Tibial artery (tissue), 4 donors: Measurements from ENCODE around the gene IFNGR2.
A peak's percentile ranks its signal among the peaks of the same experiment; 100 is the strongest.

Experiments
- DNase-seq, 2 donors: peaks; one replicate each; pipeline ENCODE4 v3.0.0-alpha.2; 2019
- H3K27ac ChIP-seq, 2 donors: fragments of 200-600 bp; sonication (generic) in 1 of 2; 1 replicate in 1 of 2; 2 replicates in 1 of 2; pipeline ENCODE4 v1.5.1; 2018 to 2019; ENCODE audit warnings: mild to moderate bottlenecking in 1 of 2
- H3K27me3 ChIP-seq, 2 donors: fragments of 200-600 bp; sonication (generic) in 1 of 2; one replicate each; pipeline versions ENCODE4 v1.5.1 to v1.6.0; 2016 to 2019
- H3K36me3 ChIP-seq, 3 donors: fragments of 200-600 bp; sonication (generic) in 2 of 3; one replicate each; pipeline ENCODE4 v1.5.1; 2016 to 2019; ENCODE audit warnings: mild to moderate bottlenecking in 2 of 3
- H3K4me1 ChIP-seq, 4 donors: fragments of 200-600 bp; sonication (generic) in 2 of 4; 1 replicate in 3 of 4; 2 replicates in 1 of 4; pipeline ENCODE4 v1.5.1; 2016 to 2019
- H3K4me3 ChIP-seq, 2 donors: fragments of 200-600 bp; sonication (generic) in 1 of 2; 1 replicate in 1 of 2; 2 replicates in 1 of 2; pipeline ENCODE4 v1.5.1; 2018 to 2019; ENCODE audit warnings: mild to moderate bottlenecking in 2 of 2
- H3K9me3 ChIP-seq, 3 donors: fragments of 200-600 bp; sonication (generic) in 1 of 3; one replicate each; pipeline ENCODE4 v1.5.1; 2016 to 2019
- CTCF ChIP-seq, 2 experiments: fragments of 200-600 bp in 1 of 2; fragments of 450-650 bp in 1 of 2; IDR thresholded peaks; one replicate each; pipeline ENCODE4 v1.5.1; 2017 to 2019; ENCODE audit warnings: antibody characterized with exemption in 2 of 2, mild to moderate bottlenecking in 1 of 2, moderate library complexity in 1 of 2
- intact Hi-C: fragments of 100-400 bp; cut with DNase I; formaldehyde crosslinking; loops from one replicate; pipeline ENCODE4 v1.15.0; 2023; ENCODE audit warnings: low total_unique reads

The IFNGR2 gene

GRCh38 chr21:33430858-33431257 is 27.6 kb downstream of the IFNGR2 start:
- TF ChIP-seq CTCF (IDR thresholded peaks at IDR 0.05), result no peak
- no peaks in the 10 kb centered on the region for H3K9me3 ChIP-seq
- H3K4me1 ChIP-seq, result peaks cover 4 to 44% (median 25%) of the 10 kb centered on the region in 4 donors
- no peak overlapping the region for H3K27ac ChIP-seq
- peak in 1 of 2 donors; percentile 29 for DNase-seq
- intact Hi-C loops, result no loop called here
- H3K36me3 ChIP-seq, result peaks cover 55 to 95% (median 83%) of the 10 kb centered on the region in 3 donors
- H3K27me3 ChIP-seq, result no peaks in the 10 kb centered on the region
- no peak overlapping the region for H3K4me3 ChIP-seq

- Histone ChIP-seq H3K4me3 (no peak overlapping the region), H3K36me3 (peaks cover 56 to 93% (median 84%) of the 10 kb centered on the region in 3 donors), H3K27me3 (no peaks in the 10 kb centered on the region), H3K27ac (peak overlapping the region in 1 of 2 donors; percentile 6), H3K4me1 (peaks cover 4 to 45% (median 25%) of the 10 kb centered on the region in 4 donors), H3K9me3 (no peaks in the 10 kb centered on the region)
- DNase-seq, result peak in 1 of 2 donors; percentile 25
- no peak for TF ChIP-seq CTCF (IDR thresholded peaks at IDR 0.05)
- intact Hi-C loops, result no loop called here
Observed at GRCh38 chr21:33432496-33432895, 29.3 kb downstream of the IFNGR2 start.

GRCh38 chr21:33433001-33433400 is 29.8 kb downstream of the IFNGR2 start:
- H3K27me3 ChIP-seq, result no peaks in the 10 kb centered on the region
- peak overlapping the region; percentile 78 to 83 for H3K27ac ChIP-seq
- intact Hi-C loops, result no loop called here
- peaks cover 61 to 95% (median 87%) of the 10 kb centered on the region in 3 donors for H3K36me3 ChIP-seq
- peaks cover 4 to 41% (median 25%) of the 10 kb centered on the region in 4 donors for H3K4me1 ChIP-seq
- DNase-seq, result peak in 1 of 2 donors; percentile 48
- H3K9me3 ChIP-seq, result no peaks in the 10 kb centered on the region
- H3K4me3 ChIP-seq, result no peak overlapping the region
- no peak for TF ChIP-seq CTCF (IDR thresholded peaks at IDR 0.05)

- peak overlapping the region; percentile 78 to 83 for H3K27ac ChIP-seq
- intact Hi-C loops, result no loop called here
- no peaks in the 10 kb centered on the region for H3K9me3 ChIP-seq
- TF ChIP-seq CTCF (IDR thresholded peaks at IDR 0.05), result no peak
- peaks cover 66 to 96% (median 87%) of the 10 kb centered on the region in 3 donors for H3K36me3 ChIP-seq
- no peak overlapping the region for H3K4me3 ChIP-seq
- H3K4me1 ChIP-seq, result peaks cover 4 to 36% (median 23%) of the 10 kb centered on the region in 4 donors
- no peaks in the 10 kb centered on the region for H3K27me3 ChIP-seq
- DNase-seq, result peak; percentile 48 to 50
Observed at GRCh38 chr21:33433425-33434114, 30.4 kb downstream of the IFNGR2 start.

GRCh38 chr21:33434770-33435360 is 31.7 kb downstream of the IFNGR2 start:
- no peak for DNase-seq
- peak overlapping the region; percentile 78 to 83 for H3K27ac ChIP-seq
- no peaks in the 10 kb centered on the region for H3K27me3 ChIP-seq
- H3K4me3 ChIP-seq, result no peak overlapping the region
- intact Hi-C loops, result loop anchor here (5.0 kb wide), 1 partner anchor 33 kb away; the partner anchor contains the start of gene IFNGR2
- peaks cover 67 to 94% (median 82%) of the 10 kb centered on the region in 3 donors for H3K36me3 ChIP-seq
- peaks cover 4 to 27% (median 18%) of the 10 kb centered on the region in 4 donors for H3K4me1 ChIP-seq
- no peaks in the 10 kb centered on the region for H3K9me3 ChIP-seq
- TF ChIP-seq CTCF (IDR thresholded peaks at IDR 0.05), result no peak
